Epithelial cell of esophagus (primary cell): ENCODE results near the gene MMP15.
"Not testable (repeated sequence)": the region's sequence is repeated elsewhere in the genome, so short reads cannot be mapped to it uniquely, and the experiment has no call there.

Source experiments
- DNase-seq: peaks from one replicate; pipeline ENCODE4 v3.0.0; 2010; ENCODE audit warnings: low read depth
- H3K4me3 ChIP-seq: 2 replicates; pipeline ENCODE4 v1.5.1; 2011; ENCODE audit warnings: mild to moderate bottlenecking, low read length, control low read depth
- TF ChIP-seq, protein P1 (sequence below): IDR thresholded peaks from 2 replicates; pipeline ENCODE4 v1.5.1; 2011; ENCODE audit warnings: low read depth, mild to moderate bottlenecking, low read length, control low read depth, inconsistent platforms; ENCODE audit not compliant: insufficient read depth; ENCODE audit errors: missing control alignments

Gene MMP15

DNA sequence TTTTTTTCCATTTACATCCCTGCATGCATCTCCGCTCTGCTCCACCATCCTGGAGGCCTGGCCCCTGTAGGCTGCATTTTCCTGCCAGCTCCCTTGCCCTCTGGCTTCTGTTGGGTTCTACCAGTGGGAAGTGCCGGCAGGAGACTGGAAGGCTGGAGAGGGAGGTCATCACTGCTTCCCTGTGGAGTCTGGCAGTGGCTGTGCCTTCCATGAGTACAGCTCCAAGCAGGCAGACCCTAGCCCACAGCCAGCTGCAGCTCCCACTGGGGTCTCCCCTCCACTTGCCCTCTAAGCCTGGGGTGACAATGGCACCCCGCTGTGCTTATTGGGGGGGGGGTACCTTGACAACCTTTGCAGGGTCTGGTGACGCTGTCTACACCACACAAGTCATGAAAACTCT is 37.3 kb downstream of the MMP15 start:
- no peak overlapping the region for H3K4me3 ChIP-seq
- TF ChIP-seq, protein P1, sequence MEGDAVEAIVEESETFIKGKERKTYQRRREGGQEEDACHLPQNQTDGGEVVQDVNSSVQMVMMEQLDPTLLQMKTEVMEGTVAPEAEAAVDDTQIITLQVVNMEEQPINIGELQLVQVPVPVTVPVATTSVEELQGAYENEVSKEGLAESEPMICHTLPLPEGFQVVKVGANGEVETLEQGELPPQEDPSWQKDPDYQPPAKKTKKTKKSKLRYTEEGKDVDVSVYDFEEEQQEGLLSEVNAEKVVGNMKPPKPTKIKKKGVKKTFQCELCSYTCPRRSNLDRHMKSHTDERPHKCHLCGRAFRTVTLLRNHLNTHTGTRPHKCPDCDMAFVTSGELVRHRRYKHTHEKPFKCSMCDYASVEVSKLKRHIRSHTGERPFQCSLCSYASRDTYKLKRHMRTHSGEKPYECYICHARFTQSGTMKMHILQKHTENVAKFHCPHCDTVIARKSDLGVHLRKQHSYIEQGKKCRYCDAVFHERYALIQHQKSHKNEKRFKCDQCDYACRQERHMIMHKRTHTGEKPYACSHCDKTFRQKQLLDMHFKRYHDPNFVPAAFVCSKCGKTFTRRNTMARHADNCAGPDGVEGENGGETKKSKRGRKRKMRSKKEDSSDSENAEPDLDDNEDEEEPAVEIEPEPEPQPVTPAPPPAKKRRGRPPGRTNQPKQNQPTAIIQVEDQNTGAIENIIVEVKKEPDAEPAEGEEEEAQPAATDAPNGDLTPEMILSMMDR, result no peak
- DNase-seq, result no peak

DNA sequence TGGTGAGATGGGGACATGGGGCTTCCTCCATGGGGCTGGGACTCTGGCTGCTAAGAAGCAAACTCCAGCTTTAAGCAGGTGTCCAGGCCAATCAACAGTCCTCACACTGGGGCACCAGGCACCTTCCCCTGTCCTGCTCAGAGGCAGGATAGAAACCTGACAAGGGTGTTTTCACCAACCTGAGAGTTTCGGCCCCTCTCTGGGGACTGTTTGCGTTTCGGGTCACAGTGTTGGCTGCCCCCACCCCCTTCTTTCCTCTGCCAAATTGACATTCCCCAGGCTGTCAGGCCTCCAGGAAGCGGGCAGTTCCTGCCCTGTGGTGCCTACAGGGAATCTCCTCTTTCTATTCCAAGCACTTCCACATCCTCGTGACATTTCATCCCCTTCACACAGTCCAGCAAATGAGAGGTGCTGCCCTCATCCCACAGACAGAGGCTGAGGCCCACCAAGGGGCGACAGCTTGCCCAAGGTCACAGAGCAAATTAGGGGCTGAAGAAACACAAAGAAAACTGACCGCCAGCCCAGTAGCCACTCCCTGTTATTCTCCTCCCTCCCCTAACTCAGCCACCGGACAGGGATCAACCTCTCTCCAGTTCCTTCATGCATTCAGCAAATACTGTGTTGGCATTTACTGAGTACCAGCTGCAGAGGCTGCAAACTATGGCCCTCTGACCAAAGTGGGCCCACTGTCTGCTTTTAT is 38.0 kb downstream of the MMP15 start:
- no peak overlapping the region for H3K4me3 ChIP-seq
- DNase-seq, result no peak
- TF ChIP-seq, protein P1, result no peak

DNA sequence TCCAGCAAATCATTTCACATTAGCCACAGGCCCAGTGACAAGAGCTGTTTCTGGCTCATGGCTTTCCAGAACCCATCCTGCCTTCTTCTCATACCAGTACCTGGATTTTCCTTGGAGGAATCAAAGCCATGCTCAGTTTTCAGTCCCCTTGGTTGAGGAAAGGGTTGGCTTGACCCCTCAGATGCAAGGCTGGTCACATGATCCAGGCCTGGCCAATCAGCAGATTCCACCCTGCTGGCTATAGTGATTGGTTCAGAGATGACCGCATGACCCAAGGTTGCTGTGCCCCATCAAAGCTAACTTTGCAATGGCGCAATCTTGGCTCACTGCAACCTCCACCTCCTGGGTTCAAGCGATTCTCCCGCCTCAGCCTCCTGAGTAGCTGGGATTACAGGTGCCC is 45.0 kb downstream of the MMP15 start:
- DNase-seq, result no peak
- TF ChIP-seq, protein P1, result no peak
- H3K4me3 ChIP-seq, result no peak overlapping the region

DNA sequence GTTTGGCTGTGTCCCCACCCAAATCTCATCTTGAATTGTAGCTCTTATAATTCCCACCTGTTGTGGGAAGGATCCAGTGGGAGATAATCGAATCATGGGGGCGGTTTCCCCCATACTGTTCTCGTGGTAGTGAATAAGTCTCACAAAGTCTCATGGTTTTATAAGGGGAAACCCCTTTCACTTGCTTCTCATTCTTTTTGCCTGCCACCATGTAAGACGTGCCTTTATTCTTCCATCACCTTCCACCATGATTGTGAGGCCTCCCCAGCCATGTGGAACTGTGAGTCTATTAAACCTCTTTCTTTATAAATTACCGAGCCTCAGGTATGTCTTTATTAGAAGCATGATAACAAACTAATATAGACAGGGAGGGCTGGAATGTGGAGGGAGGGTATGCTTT is 46.6 kb downstream of the MMP15 start:
- not testable (repeated sequence) for H3K4me3 ChIP-seq, DNase-seq

DNA sequence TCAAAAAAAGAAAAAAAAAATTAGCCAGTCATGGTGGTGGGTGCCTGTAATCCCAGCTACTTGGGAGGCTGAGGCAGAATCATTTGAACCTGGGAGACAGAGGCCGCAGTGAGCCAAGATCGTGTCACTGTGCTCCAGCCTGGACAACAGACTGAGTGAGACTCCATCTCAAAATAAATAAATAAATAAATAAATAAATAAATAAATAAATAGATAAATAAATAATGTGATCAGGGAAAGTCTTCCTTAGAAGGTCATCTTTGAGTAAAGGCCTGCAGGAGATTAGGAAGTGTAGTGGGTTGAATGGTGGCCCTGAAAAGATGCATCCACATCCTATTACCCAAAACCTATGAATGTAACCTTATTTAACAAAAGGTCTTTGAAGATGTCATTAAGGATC is 47.5 kb downstream of the MMP15 start:
- not testable (repeated sequence) for H3K4me3 ChIP-seq, DNase-seq

DNA sequence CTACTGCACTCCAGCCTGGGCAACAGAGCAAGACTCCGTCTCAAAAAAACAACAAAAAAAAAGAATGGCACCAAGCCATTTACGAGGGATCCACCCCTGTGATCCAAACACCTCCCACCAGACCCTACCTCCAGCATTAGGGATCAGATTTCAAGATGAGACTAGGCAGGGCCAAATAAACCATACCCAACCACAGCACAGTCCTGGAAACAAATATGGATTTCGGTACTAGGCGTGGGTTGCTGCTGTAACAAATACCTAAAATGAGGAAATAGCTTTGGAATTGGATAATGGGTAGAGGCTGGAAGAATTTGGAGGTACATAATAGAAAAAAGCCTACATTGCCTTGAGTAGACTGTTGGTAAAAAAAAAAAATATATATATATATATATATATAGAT is 49.1 kb downstream of the MMP15 start:
- TF ChIP-seq, protein P1, result no peak
- no peak overlapping the region for H3K4me3 ChIP-seq
- no peak for DNase-seq

DNA sequence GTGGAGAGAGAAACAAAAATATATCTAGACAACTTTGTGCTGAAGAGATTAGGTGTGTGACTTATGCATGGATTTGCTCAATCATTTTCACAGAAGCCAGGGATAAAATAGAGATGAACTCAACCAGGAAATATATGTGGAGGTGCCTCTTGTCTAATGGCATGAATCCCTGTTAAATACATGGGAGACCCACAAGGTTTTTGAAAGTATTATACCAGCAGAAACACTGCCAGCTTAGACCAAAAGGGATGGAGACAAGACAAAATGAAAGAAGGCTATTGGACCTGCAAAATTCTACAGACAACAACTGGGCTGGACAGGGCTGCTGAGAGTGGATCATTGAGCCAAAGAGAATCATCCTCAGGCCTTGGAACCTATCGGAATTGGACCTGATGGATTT is 51.0 kb downstream of the MMP15 start:
- no peak overlapping the region for H3K4me3 ChIP-seq
- DNase-seq, result no peak
- TF ChIP-seq, protein P1, result no peak

DNA sequence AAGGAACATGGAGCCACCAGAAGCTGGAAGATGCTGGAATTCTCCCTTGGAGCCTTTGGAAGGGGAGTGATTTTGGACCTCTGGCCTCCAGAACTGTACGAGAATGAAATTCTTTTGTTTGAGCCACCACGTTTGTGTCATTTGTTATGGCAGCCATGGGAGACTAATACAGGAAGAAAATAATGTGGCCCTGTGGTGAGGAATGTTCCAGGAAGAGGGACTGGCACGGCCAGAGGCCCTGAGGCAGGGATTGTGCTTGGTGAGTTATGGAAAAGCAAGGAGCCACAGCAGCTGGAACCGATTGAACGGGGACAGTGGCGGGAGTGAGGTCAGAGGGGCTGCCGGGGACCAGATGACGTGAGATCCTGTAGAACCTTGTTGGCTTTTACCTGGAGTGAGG is 52.2 kb downstream of the MMP15 start:
- DNase-seq, result no peak
- TF ChIP-seq, protein P1, result no peak

DNA sequence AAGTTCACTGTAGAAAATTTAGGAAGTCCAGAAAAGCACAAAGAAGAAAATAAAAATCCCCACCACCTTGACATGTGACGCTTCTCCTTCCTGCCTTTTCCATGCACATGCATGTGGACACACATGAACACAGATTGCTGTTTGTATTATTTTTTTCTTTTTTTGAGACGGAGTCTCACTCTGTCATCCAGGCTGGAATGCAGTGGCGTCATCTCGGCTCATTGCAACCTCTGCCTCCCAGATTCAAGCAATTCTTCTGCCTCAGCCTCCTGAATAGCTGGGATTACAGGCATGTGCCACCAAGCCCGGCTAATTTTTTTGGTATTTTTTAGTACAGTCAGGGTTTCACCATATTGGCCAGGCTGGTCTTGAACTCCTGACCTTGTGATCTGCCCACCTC is 55.1 kb downstream of the MMP15 start:
- not testable (repeated sequence) for H3K4me3 ChIP-seq, DNase-seq

More for the DNA sequence above, 52.2 kb downstream of the MMP15 start:
- H3K4me3 ChIP-seq, result no peak overlapping the region
